GM23338 (cell line): ENCODE measurements around the gene RIN3. TPM values are rescaled to one million over a fixed set of nuclear protein-coding genes. Genes with fewer than 3 reads are reported as not detected.

Experiments used
- ATAC-seq: fragments of 200-7000 bp; cut with Tn5 transposase; 3 replicates; pipeline ENCODE4 v1.9.1; 2020
- DNase-seq: peaks from one replicate; pipeline ENCODE4 v3.0.0-alpha.2; 2015; ENCODE audit warnings: low spot score
- H2AFZ ChIP-seq: fragments of 200-600 bp; sonication (generic); 2 replicates; pipeline ENCODE4 v1.8.0; 2016; ENCODE audit warnings: antibody characterized with exemption, mild to moderate bottlenecking, moderate library complexity
- H3F3A ChIP-seq: fragments of 200-600 bp; sonication (generic); replicated peaks from 2 replicates; pipeline ENCODE4 v1.8.0; 2017; ENCODE audit warnings: antibody characterized with exemption, mixed run types, low read depth
- H3K27ac ChIP-seq: fragments of 200-600 bp; sonication (generic); 2 replicates; pipeline ENCODE4 v1.6.1; 2016; ENCODE audit warnings: low read depth
- H3K27me3 ChIP-seq: fragments of 200-600 bp; sonication (generic); 2 replicates; pipeline ENCODE4 v1.8.0; 2016; ENCODE audit warnings: mild to moderate bottlenecking, mixed run types, moderate library complexity; ENCODE audit not compliant: insufficient read depth
- H3K36me3 ChIP-seq: fragments of 200-600 bp; sonication (generic); 2 replicates; pipeline ENCODE4 v1.8.0; 2016; ENCODE audit warnings: mild to moderate bottlenecking; ENCODE audit not compliant: insufficient read depth
- H3K4me1 ChIP-seq: fragments of 200-600 bp; sonication (generic); 2 replicates; pipeline ENCODE4 v1.8.0; 2016; ENCODE audit warnings: mild to moderate bottlenecking, moderate library complexity; ENCODE audit not compliant: insufficient read depth
- H3K4me2 ChIP-seq: fragments of 200-600 bp; sonication (generic); 2 replicates; pipeline ENCODE4 v1.7.1; 2017; ENCODE audit warnings: mixed run types
- H3K4me3 ChIP-seq: fragments of 200-600 bp; sonication (generic); 2 replicates; pipeline ENCODE4 v1.6.1; 2016; ENCODE audit warnings: mixed run types
- H3K79me2 ChIP-seq: fragments of 200-600 bp; sonication (generic); replicated peaks from 2 replicates; pipeline ENCODE4 v1.8.0; 2017; ENCODE audit warnings: mild to moderate bottlenecking; ENCODE audit not compliant: insufficient read depth
- H3K9me2 ChIP-seq: fragments of 200-600 bp; sonication (generic); 2 replicates; pipeline ENCODE4 v1.8.0; 2017; ENCODE audit not compliant: insufficient read depth
- H4K20me1 ChIP-seq: fragments of 200-600 bp; sonication (generic); replicated peaks from 2 replicates; pipeline ENCODE4 v1.8.0; 2017; ENCODE audit warnings: mild to moderate bottlenecking; ENCODE audit not compliant: insufficient read depth
- H3K27ac Mint-ChIP-seq: 2 replicates; pipeline ENCODE4 v1.8.0; 2020; ENCODE audit warnings: inconsistent platforms, mild to moderate bottlenecking, moderate library complexity, mixed read lengths
- H3K27me3 Mint-ChIP-seq: 3 replicates; pipeline ENCODE4 v1.8.0; 2022; ENCODE audit warnings: low read depth, mild to moderate bottlenecking, moderate library complexity, mixed read lengths, inconsistent platforms; ENCODE audit not compliant: insufficient read depth, poor library complexity
- H3K36me3 Mint-ChIP-seq: 3 replicates; pipeline ENCODE4 v1.8.0; 2021; ENCODE audit warnings: low read depth, mild to moderate bottlenecking, inconsistent platforms, moderate library complexity, mixed read lengths
- H3K4me1 Mint-ChIP-seq: 3 replicates; pipeline ENCODE4 v1.8.0; 2020; ENCODE audit warnings: mild to moderate bottlenecking, inconsistent platforms, mixed read lengths
- H3K4me3 Mint-ChIP-seq: 3 replicates; pipeline ENCODE4 v1.8.0; 2021; ENCODE audit warnings: moderate library complexity, mild to moderate bottlenecking, inconsistent platforms, mixed read lengths
- H3K9me3 Mint-ChIP-seq: 3 replicates; pipeline ENCODE4 v1.8.0; 2020; ENCODE audit warnings: moderate library complexity, mild to moderate bottlenecking, inconsistent platforms, mixed read lengths
- CREB1 ChIP-seq: fragments of 250-450 bp; sonication (Bioruptor Pico); IDR thresholded peaks from 2 replicates; pipeline ENCODE4 v1.5.0; 2020; ENCODE audit warnings: low read depth, mild to moderate bottlenecking, moderate library complexity
- CTCF ChIP-seq, 2 experiments: fragments of 200-600 bp in 1 of 2; sonication (generic) in 1 of 2; conservative IDR thresholded peaks; 2 replicates each; pipeline versions ENCODE4 v1.5.1 to v1.6.1; 2016 to 2017; ENCODE audit warnings: antibody characterized with exemption in 2 of 2, low read depth in 2 of 2, mild to moderate bottlenecking in 2 of 2, moderate library complexity in 1 of 2
- ETS1 ChIP-seq: IDR thresholded peaks from 2 replicates; pipeline ENCODE4 v1.6.1; 2016; ENCODE audit warnings: antibody characterized with exemption
- EZH2 ChIP-seq: fragments of 200-600 bp; sonication (generic); IDR thresholded peaks from one replicate; pipeline ENCODE4 v1.8.0; 2017; ENCODE audit warnings: antibody characterized with exemption, mild to moderate bottlenecking, low read depth; ENCODE audit not compliant: unreplicated experiment
- EZH2phosphoT487 ChIP-seq: fragments of 200-600 bp; sonication (generic); IDR thresholded peaks from one replicate; pipeline ENCODE4 v1.8.1; 2018; ENCODE audit warnings: antibody characterized with exemption; ENCODE audit not compliant: unreplicated experiment
- JUNB ChIP-seq: IDR thresholded peaks from one replicate; pipeline ENCODE4 v1.6.1; 2016; ENCODE audit warnings: antibody characterized with exemption; ENCODE audit not compliant: unreplicated experiment
- NANOG ChIP-seq: IDR thresholded peaks from 2 replicates; pipeline ENCODE4 v1.6.1; 2016; ENCODE audit warnings: antibody characterized with exemption, borderline replicate concordance
- POLR2AphosphoS5 ChIP-seq: IDR thresholded peaks from 2 replicates; pipeline ENCODE4 v1.6.1; 2016; ENCODE audit warnings: antibody characterized with exemption, low read depth
- REST ChIP-seq: IDR thresholded peaks from one replicate; pipeline ENCODE4 v1.6.1; 2018; ENCODE audit warnings: antibody characterized with exemption; ENCODE audit not compliant: unreplicated experiment
- STAT1 ChIP-seq: IDR thresholded peaks from one replicate; pipeline ENCODE4 v1.6.1; 2016; ENCODE audit warnings: antibody characterized with exemption; ENCODE audit not compliant: unreplicated experiment
- ZNF114 ChIP-seq: fragments of 250-450 bp; sonication (Bioruptor Pico); IDR thresholded peaks from 2 replicates; pipeline ENCODE4 v1.5.0; 2020; ENCODE audit warnings: mild to moderate bottlenecking, moderate library complexity
- ZNF331 ChIP-seq: fragments of 250-450 bp; sonication (Bioruptor Pico); IDR thresholded peaks from 2 replicates; pipeline ENCODE4 v1.5.0; 2020; ENCODE audit warnings: low read depth, mild to moderate bottlenecking, moderate library complexity
- ZNF462 ChIP-seq: fragments of 250-450 bp; sonication (Bioruptor Pico); IDR thresholded peaks from 2 replicates; pipeline ENCODE4 v1.5.0; 2020; ENCODE audit warnings: mild to moderate bottlenecking, moderate library complexity
- polyA plus RNA-seq: library from polyadenylated mRNA; unstranded; fragments of >200 nt; fragmentation: Nextera tagmentation; extraction: Ambion mirVana; gene quantifications from 2 replicates; pipeline ENCODE4 v1.2.1, GENCODE V29; 2016
- total RNA-seq: library from RNA; depleted of rRNA; stranded (reverse); fragments of >200 nt; shearing (Covaris generic); gene quantifications from 2 replicates; pipeline ENCODE4 v1.2.3, GENCODE V29; 2014

The RIN3 gene
- total and polyA plus RNA-seq, 2 experiments from 2014 or later: 0.97 to 1.5 TPM

- H3K4me3 ChIP-seq: no peak overlapping the region
- no peak overlapping the region for H3K4me2 ChIP-seq
- Mint-ChIP-seq H3K36me3 (no peaks in the 10 kb centered on the region), H3K4me1 (no peaks in the 10 kb centered on the region), H3K27me3 (peaks cover 10% of the 10 kb centered on the region), H3K4me3 (no peak overlapping the region), H3K27ac (no peak overlapping the region), H3K9me3 (no peaks in the 10 kb centered on the region)
- DNase-seq: no peak
- TF ChIP-seq CREB1 (CRISPR knock-in tag) (no peak), ZNF462 (CRISPR knock-in tag) (no peak), POLR2AphosphoS5 (no peak), ZNF331 (CRISPR knock-in tag) (no peak), ZNF114 (CRISPR knock-in tag) (no peak), EZH2phosphoT487 (no peak), STAT1 (no peak), CTCF (conservative IDR thresholded peaks at IDR 0.05; ENCODE audit: low read depth in 2 of 2) (no peak), EZH2 (no peak), NANOG (no peak), JUNB (no peak), REST (no peak), ETS1 (no peak)
- H3K9me2 ChIP-seq: no peaks in the 10 kb centered on the region
- ATAC-seq: no peak
- H3K79me2 ChIP-seq: no peaks in the 10 kb centered on the region
- no peaks in the 10 kb centered on the region for H3K4me1 ChIP-seq
- no peaks in the 10 kb centered on the region for H3F3A ChIP-seq
- no peak overlapping the region for H2AFZ ChIP-seq
- no peaks in the 10 kb centered on the region for H3K36me3 ChIP-seq
- H3K27ac ChIP-seq: no peak overlapping the region
- H3K27me3 ChIP-seq: no peaks in the 10 kb centered on the region
- H4K20me1 ChIP-seq: no peaks in the 10 kb centered on the region
Measured at GRCh38 chr14:92532490-92533163, 19.0 kb downstream of the RIN3 start.
